ENCODE measurements around the gene HES7.
A peak's percentile ranks its signal among the peaks of the same experiment; 100 is the strongest.
"Not testable (repeated sequence)": the region's sequence is repeated elsewhere in the genome, so short reads cannot be mapped to it uniquely, and the experiment has no call there.

HES7 gene

GRCh38 chr17:8122422-8122923 is 1.4 kb downstream of the HES7 start:
- DNase-seq (ENCODE audit: low read depth, low spot score), result no peak

GRCh38 chr17:8121681-8122421 is 2.1 kb downstream of the HES7 start:
- DNase-seq (ENCODE audit: low read depth, low spot score), result no peak

DNA sequence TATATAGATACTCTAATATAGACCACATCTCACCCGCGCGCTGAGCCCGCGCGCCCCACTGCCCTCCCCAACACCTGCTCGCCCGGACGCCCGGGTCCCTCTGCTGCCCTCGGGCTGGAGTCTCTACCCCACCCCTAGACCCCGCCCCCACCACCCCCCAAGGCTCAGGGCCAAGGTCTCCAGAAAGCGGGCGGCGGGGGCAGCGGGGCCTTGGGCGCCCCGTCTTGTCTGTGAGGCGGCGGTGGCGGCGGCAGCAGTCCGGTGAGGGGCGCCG is 2.6 kb downstream of the HES7 start:
- DNase-seq (ENCODE audit: low read depth, low spot score), result no peak

DNA sequence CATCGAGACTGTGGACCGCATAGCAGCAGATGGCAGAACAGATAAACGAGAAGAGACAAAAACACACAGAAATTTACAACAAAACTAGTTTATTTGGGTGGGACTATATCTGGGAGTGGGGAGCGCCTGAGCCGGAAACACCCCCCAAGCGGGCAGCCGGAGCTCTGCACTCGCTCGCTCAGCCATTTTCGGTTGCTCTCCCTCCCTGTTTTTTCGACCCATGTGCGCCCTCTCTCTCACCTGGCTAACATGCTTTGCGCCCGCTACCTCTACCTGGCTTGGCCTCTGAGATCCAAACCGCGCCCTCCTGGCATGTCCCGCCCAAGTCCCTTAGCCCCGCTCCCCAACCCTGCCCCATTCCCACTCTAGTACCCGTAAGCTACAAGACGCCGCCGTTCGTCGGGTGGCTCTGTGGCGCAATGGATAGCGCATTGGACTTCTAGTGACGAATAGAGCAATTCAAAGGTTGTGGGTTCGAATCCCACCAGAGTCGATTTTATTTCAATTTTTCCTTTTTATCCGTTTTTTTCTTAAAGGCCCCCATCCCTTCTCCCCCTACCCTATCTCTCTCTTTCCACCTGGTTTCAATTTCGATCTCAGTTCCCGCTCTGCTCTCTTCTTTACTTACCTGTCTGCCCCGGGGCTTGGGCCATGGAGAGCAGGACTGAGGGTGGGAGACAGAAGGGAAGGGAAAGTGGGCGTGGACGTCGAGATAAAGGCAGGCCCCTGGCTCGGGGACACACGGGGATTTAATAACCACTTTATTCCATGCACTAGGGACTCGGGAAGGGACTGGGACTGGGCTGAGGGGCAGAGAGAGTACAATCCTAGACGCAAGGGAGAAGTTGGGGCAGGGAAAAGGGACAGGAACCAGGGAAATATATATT is 3.1 kb downstream of the HES7 start:
- DNase-seq (ENCODE audit: low read depth, low spot score), result no peak

GRCh38 chr17:8119581-8120519 is 4.1 kb downstream of the HES7 start:
- peak; percentile 90 for DNase-seq (ENCODE audit: low read depth, low spot score)

DNA sequence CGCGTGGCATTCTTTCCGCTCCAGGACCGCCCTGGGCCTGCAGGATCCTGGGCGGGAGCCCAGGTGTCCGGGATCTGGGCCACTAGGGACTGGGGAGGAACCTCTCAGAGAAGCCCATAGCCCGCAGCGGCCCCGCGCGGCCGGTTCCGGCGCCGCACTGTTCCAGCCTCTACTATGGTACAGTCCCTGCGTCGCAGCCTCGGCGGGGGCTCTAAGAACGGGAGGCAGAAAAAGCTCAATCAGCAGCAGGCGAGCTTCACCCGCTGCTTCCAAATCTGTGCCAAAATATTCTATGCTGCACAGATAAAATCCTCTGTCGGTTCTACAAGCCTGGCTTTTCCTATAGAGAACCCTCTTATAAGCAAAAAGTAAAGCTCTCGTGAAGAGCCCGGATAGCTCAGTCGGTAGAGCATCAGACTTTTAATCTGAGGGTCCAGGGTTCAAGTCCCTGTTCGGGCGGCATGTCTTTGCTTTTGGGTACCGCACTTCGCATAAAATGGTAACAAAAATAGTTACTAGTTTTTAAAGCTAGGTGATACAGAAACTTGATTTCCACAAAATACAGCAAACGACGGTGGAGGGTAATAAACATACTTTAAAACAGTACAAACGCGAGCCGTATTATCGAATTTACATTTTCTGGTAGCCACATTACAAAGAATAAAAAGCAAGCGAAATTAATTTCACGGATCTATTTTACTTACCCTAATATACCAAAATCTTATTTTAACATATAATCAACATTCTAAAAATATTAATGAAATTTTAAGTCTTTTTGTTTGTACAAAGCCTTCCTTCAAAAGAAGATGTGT is 4.9 kb downstream of the HES7 start:
- DNase-seq (ENCODE audit: low read depth, low spot score), result peak; percentile 68

DNA sequence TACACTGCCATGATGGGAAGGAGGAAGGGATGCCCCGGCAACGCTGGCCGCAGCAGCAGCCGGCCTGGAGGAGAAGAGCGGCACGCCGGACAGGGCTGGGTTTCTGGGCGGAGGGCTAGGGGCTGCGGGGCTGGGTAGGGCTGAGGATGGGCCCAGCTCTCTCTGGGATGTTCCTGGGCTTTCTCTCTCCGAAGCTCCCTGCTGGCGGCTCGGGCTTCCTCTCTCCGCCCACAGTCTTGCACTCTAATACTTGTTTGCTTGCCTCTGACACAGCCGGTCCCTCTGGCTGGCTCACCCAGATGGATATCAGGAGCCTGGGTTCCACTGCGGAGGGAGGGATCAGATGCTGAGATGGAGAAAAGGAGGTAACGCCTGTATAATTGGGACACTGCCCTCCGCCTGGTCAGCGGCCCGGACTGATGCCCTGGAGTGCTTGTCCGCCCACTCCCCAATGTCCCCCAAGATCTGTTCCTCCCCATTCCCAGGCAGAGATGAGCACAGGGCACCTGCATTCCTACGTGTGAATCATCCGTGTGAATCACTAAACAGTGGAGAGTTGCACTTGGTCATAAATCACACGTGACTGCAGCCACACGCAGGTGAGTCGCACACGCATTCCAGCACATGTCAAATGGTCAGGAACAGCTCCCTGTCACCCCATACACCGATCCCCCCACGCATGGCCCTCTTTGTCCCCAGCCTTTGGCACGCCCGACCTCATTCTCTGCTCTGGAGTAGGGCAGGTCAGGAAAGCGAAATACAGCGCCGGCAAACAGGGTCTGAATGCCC is 5.7 kb downstream of the HES7 start, which contains the start of gene ALOXE3:
ALOXE3 (minus strand) TSS at position 535 of the 789 bp plus-strand sequence; CDS start at position 11, 524 bp downstream.
- DNase-seq (ENCODE audit: low read depth, low spot score), result no peak

DNA sequence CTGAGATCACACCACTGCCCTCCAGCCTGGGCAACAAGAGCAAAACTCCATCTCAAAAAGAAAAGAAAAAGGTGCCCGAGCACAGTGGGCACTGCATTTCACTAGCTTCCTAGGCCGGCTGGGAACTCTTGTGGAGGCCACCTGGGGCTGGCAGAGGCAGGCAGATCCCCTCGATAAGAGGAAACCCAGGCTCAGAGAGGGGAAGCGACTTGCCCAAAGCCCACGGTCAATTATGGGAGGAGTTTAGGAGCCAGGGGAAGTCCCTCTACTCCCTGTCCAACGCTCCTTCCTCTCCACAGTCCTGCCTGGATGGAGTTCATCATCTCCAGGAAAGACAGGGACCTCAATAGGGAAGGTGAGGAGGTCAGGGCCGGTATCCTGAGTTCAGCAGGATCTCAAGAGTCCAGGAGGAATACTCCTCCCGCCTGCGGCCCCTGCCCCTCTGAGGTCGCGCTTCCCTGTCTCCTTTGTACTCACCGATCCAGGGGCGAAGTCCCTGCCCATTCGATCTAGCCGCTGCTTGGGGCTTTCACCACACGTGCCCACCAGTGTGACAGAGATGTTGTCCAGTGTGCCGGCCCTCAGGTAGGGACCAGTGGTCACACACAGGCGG is 6.4 kb downstream of the HES7 start:
- DNase-seq (ENCODE audit: low read depth, low spot score), result no peak

GRCh38 chr17:8116776-8117175 is 7.1 kb downstream of the HES7 start:
- DNase-seq (ENCODE audit: low read depth, low spot score), result no peak

GRCh38 chr17:8110907-8111306 is 13.0 kb downstream of the HES7 start:
- DNase-seq (ENCODE audit: low read depth, low spot score), result no peak

GRCh38 chr17:8110456-8110804 is 13.5 kb downstream of the HES7 start:
- DNase-seq (ENCODE audit: low read depth, low spot score), result no peak

DNA sequence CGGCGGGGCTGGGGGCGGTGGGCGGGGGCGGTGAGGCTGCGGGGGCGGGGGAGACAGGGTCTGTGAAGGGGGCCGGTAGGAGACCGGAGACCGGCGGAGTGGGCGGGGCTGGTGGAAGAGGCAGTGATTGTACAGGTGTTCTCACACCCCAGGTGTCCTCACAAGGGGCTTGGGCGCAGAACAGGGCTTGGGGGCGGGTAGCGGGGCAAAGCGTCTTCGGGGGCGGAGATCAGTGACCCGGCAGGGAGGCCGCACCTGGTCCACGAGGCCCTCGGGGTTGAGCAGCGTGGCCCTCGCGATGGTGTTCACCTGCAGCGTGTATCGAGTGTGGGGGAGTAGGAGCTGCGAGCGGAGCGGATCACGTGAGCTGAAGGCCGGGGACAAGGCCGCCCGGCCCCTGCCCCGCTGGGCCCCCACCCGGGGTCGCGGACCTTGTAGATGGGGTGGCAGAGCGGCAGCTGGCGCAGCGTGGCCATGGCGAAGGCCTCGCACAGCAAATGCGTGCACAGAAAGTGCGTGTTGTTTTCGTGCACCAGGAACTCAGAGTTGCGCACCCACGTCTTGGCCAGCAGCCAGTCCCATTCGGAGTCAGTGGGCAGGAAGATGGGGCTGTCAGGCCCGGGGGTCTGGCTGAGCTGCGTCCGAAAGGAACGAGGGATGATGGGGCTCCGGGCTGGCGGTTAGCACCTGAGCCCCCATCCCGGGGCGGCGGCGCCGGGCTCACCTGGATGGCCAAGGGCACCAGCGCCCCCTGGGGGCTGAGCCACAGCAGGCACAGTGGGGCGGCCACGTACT is 14.0 kb downstream of the HES7 start:
- DNase-seq (ENCODE audit: low read depth, low spot score), result no peak

DNA sequence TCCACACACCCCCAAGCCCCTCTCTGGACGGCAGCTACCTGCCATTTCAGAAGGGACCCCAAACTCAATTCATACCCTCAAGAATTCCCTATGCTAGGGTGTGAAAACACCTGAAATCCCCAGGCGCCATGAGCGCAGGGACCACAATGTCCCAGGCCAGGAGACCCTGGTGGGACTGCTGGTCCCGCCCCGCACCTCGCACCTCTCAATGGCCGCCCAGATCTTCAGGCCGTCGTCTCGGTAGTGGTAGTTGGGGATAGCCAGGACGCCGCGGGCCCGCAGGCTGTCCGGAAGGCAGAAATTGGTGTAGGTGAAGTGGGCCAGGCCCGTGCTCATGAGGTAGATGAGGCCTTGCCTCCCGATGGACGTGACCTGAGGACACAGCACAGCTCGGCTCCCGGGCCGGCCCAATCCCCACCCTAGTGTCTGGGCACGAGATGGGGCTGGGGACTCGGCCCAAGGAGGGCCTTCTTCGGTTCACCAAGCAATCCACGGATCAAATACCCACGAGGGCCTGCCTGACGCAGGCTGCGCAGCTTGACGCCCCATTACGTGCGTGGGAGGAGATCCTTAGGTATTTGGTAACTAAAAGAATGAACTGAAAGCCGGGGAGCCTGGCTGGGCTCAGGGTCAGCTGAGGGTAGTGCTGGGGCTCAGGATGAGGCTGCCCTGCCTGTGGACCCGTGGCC is 14.8 kb downstream of the HES7 start:
- DNase-seq (ENCODE audit: low read depth, low spot score), result no peak

- not testable (repeated sequence) for DNase-seq (ENCODE audit: low read depth, low spot score)
Observed at GRCh38 chr17:8106980-8107379, 16.9 kb downstream of the HES7 start.

GRCh38 chr17:8105957-8106398 is 17.9 kb downstream of the HES7 start:
- no peak for DNase-seq (ENCODE audit: low read depth, low spot score)

GRCh38 chr17:8104911-8105310 is 19.0 kb downstream of the HES7 start:
- no peak for DNase-seq (ENCODE audit: low read depth, low spot score)

- no peak for DNase-seq (ENCODE audit: low read depth, low spot score)
Observed at GRCh38 chr17:8103549-8103948, 20.4 kb downstream of the HES7 start.

DNA sequence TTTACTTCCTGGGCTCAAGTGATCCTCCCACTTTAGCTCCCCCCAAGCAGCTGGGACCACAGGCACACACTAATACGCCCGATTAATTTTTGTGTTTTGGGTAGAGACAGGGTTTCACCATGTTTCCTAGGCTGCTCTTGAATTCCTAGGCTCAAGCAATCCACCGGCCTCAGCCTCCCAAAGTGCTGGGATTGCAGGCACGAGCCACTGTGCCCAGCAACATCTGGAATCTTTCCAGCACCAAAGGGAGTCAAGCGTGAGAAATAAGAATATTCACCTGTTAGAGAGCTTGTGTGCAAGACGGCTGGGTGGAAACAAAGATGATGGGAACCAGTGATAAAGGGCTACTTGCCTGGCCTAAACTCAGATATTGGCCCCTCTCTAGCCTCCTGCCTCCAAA is 22.2 kb downstream of the HES7 start:
- no peak for DNase-seq (ENCODE audit: low read depth, low spot score)

Data from brain pericyte (primary cell).